ENCODE results near the gene CFAP92. TPM values are rescaled to one million over a fixed set of nuclear protein-coding genes. Genes with fewer than 3 reads are reported as not detected.

CFAP92 gene
- total and polyA plus RNA-seq, 4 donors: 0.05 to 0.25 (median 0.06) TPM; not detected in 1

DNA sequence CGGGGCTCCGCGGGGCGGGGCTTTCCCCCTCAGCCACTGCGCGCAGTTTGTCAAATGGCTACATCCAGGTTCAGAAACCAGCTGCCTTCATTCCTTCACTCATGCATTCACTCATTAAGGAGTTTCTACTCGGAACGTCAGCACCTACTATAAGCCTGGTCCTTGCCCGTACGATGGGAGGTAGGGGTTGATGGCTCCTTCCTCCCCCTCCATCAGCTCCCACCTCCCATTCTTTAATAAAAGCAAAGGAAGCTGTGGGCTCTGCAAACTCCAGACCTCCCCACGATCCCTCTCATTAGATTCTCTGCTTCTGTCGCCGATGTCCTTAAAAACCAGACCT, 267 bp upstream of the CFAP92 start:
- no peak overlapping the region for H3K27ac ChIP-seq (ENCODE audit: low read depth in 1 of 2, low read length in 2 of 2)
- peak overlapping the region in 1 of 3 donors; percentile 46 for H3K4me3 ChIP-seq (ENCODE audit: low read depth in 1 of 3, low read length in 3 of 3)
- H3K27me3 ChIP-seq (ENCODE audit: control insufficient read depth in 4 of 4, insufficient read depth in 4 of 4, low read length in 3 of 4): peaks cover 0 to 7% (median 2%) of the 10 kb centered on the region in 4 donors
- TF ChIP-seq RAD21 (IDR thresholded peaks at IDR 0.05): no peak
- TF ChIP-seq TAF1 (conservative IDR thresholded peaks at IDR 0.05): no peak
- TF ChIP-seq GABPA (IDR thresholded peaks at IDR 0.05 in 1 of 2, conservative IDR thresholded peaks at IDR 0.05 in 1 of 2): no peak
- TF ChIP-seq MAX (IDR thresholded peaks at IDR 0.05): no peak
- TF ChIP-seq, protein P1, sequence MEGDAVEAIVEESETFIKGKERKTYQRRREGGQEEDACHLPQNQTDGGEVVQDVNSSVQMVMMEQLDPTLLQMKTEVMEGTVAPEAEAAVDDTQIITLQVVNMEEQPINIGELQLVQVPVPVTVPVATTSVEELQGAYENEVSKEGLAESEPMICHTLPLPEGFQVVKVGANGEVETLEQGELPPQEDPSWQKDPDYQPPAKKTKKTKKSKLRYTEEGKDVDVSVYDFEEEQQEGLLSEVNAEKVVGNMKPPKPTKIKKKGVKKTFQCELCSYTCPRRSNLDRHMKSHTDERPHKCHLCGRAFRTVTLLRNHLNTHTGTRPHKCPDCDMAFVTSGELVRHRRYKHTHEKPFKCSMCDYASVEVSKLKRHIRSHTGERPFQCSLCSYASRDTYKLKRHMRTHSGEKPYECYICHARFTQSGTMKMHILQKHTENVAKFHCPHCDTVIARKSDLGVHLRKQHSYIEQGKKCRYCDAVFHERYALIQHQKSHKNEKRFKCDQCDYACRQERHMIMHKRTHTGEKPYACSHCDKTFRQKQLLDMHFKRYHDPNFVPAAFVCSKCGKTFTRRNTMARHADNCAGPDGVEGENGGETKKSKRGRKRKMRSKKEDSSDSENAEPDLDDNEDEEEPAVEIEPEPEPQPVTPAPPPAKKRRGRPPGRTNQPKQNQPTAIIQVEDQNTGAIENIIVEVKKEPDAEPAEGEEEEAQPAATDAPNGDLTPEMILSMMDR (IDR thresholded peaks at IDR 0.05; ENCODE audit: low read depth, low read length, missing input control): no peak
- TF ChIP-seq REST (IDR thresholded peaks at IDR 0.05): no peak
- TF ChIP-seq SP1 (IDR thresholded peaks at IDR 0.05): no peak
- no peak for TF ChIP-seq HNF4A (conservative IDR thresholded peaks at IDR 0.05)
- no peak for TF ChIP-seq RXRA (IDR thresholded peaks at IDR 0.05)
- no peak for DNase-seq (ENCODE audit: low spot score)
- H3K36me3 ChIP-seq (ENCODE audit: control insufficient read depth in 4 of 4, insufficient read depth in 3 of 4, low read depth in 1 of 4, low read length in 3 of 4): no peaks in the 10 kb centered on the region
- H3K9ac ChIP-seq (ENCODE audit: low read depth in 1 of 2, low read length in 2 of 2): no peak overlapping the region
- no peaks in the 10 kb centered on the region for H3K9me3 ChIP-seq (ENCODE audit: control insufficient read depth in 4 of 4, low read length in 3 of 4)
- WGBS: 9% methylated on average over 13 of the region's 13 CpGs
- H3K4me1 ChIP-seq (ENCODE audit: control insufficient read depth in 4 of 4, insufficient read depth in 4 of 4, low read length in 3 of 4): peaks cover 0 to 5% (median 4%) of the 10 kb centered on the region in 4 donors

DNA sequence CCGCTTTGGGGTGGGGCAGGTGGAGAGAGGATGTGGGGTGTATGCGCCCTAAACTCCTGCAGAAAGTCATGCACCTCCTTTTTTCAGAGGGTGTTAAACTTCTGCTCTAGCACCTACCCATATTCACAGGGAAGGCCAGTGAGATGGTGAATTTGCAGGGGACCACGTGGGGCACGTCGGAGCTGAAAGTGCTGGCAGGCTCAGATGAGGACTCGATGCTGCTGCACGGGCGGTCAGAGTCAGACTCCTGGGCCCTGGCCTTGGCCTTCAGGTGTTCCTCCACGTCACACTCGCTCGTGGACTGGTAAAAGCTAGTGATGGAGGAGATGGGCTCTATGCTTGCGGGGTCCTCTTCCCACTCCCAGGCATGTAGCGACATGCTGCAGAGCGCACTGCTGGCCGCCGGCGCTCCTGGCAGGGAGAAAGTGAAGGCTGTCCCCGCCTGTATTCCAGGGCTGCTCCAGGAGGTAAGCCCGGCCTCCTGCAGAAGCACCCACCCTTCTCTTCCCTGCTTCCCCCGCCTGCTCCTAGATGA, 883 bp downstream of the CFAP92 start:
- DNase-seq (ENCODE audit: low spot score): no peak
- no peak overlapping the region for H3K27ac ChIP-seq (ENCODE audit: low read depth in 1 of 2, low read length in 2 of 2)
- H3K27me3 ChIP-seq (ENCODE audit: control insufficient read depth in 4 of 4, insufficient read depth in 4 of 4, low read length in 3 of 4): peaks cover 0 to 7% (median 2%) of the 10 kb centered on the region in 4 donors
- no peak overlapping the region for H3K4me3 ChIP-seq (ENCODE audit: low read depth in 1 of 3, low read length in 3 of 3)
- H3K36me3 ChIP-seq (ENCODE audit: control insufficient read depth in 4 of 4, insufficient read depth in 3 of 4, low read depth in 1 of 4, low read length in 3 of 4): no peaks in the 10 kb centered on the region
- 54% methylated on average over 20 of the region's 20 CpGs for WGBS
- no peak overlapping the region for H3K9ac ChIP-seq (ENCODE audit: low read depth in 1 of 2, low read length in 2 of 2)
- no peaks in the 10 kb centered on the region for H3K9me3 ChIP-seq (ENCODE audit: control insufficient read depth in 4 of 4, low read length in 3 of 4)
- no peak for TF ChIP-seq SP1 (IDR thresholded peaks at IDR 0.05)
- TF ChIP-seq EGR1 (IDR thresholded peaks at IDR 0.05; ENCODE audit: low read depth in 2 of 2): no peak
- H3K4me1 ChIP-seq (ENCODE audit: control insufficient read depth in 4 of 4, insufficient read depth in 4 of 4, low read length in 3 of 4): peaks cover 0 to 5% (median 4%) of the 10 kb centered on the region in 4 donors

- Histone ChIP-seq H3K36me3 (ENCODE audit: control insufficient read depth in 4 of 4, insufficient read depth in 3 of 4, low read depth in 1 of 4, low read length in 3 of 4) (no peaks in the 10 kb centered on the region), H3K4me3 (ENCODE audit: low read depth in 1 of 3, low read length in 3 of 3) (no peak overlapping the region), H3K27ac (ENCODE audit: low read depth in 1 of 2, low read length in 2 of 2) (no peak overlapping the region), H3K9me3 (ENCODE audit: control insufficient read depth in 4 of 4, low read length in 3 of 4) (no peaks in the 10 kb centered on the region), H3K4me1 (ENCODE audit: control insufficient read depth in 4 of 4, insufficient read depth in 4 of 4, low read length in 3 of 4) (peaks cover 0 to 5% (median 4%) of the 10 kb centered on the region in 4 donors), H3K27me3 (ENCODE audit: control insufficient read depth in 4 of 4, insufficient read depth in 4 of 4, low read length in 3 of 4) (peaks cover 0 to 5% (median 2%) of the 10 kb centered on the region in 4 donors), H3K9ac (ENCODE audit: low read depth in 1 of 2, low read length in 2 of 2) (no peak overlapping the region)
- TF ChIP-seq REST (IDR thresholded peaks at IDR 0.05): no peak
- TF ChIP-seq HNF4G (IDR thresholded peaks at IDR 0.05): no peak
- peak; percentile 45 for TF ChIP-seq YY1 (IDR thresholded peaks at IDR 0.05)
- no peak for TF ChIP-seq FOXA1 (IDR thresholded peaks at IDR 0.05)
- DNase-seq (ENCODE audit: low spot score): no peak
- 88% methylated on average over 18 of the region's 18 CpGs for WGBS
These were observed 2.5 kb downstream of the CFAP92 start for GRCh38 chr3:128991355-128991895.

All from liver (tissue), 9 donors.